Stomach (tissue), 4 donors: Measurements from ENCODE around the gene SLC29A1.

Experiments used
- CTCF ChIP-seq, 7 experiments: fragments of 450-650 bp in 4 of 7; fragments of 200-600 bp in 3 of 7; sonication (generic) in 3 of 7; IDR thresholded peaks; one replicate each; pipeline ENCODE4 v1.5.1; 2016 to 2019; ENCODE audit warnings: antibody characterized with exemption in 7 of 7, control low read depth in 2 of 7, mild to moderate bottlenecking in 1 of 7
- EP300 ChIP-seq: sonication (generic); formaldehyde crosslinking; IDR thresholded peaks from one replicate; pipeline ENCODE4 v1.6.1; 2017; ENCODE audit warnings: antibody characterized with exemption
- POLR2AphosphoS5 ChIP-seq, 3 donors: sonication (generic); formaldehyde crosslinking; IDR thresholded peaks; one replicate each; pipeline ENCODE4 v1.6.1; 2016; ENCODE audit warnings: antibody characterized with exemption in 3 of 3

GRCh38 chr6:44201200-44201599, 22.2 kb upstream of the SLC29A1 start:
- TF ChIP-seq EP300 (no peak), POLR2AphosphoS5 (IDR thresholded peaks at IDR 0.05) (no peak), CTCF (IDR thresholded peaks at IDR 0.05) (no peak)
